Adipocyte (in vitro differentiated cells): Measurements from ENCODE around the gene NFATC1.
A peak's percentile ranks its signal among the peaks of the same experiment; 100 is the strongest.

Source experiments
- DNase-seq: peaks from one replicate; pipeline ENCODE4 v3.0.0-alpha.2; 2015; ENCODE audit warnings: low read depth
- H3K27me3 ChIP-seq: replicated peaks from 2 replicates; pipeline ENCODE4 v1.7.0; 2013; ENCODE audit warnings: mild to moderate bottlenecking, low read length, moderate library complexity; ENCODE audit not compliant: control insufficient read depth, insufficient read depth
- H3K36me3 ChIP-seq: 2 replicates; pipeline ENCODE4 v1.7.0; 2013; ENCODE audit warnings: low read length, mild to moderate bottlenecking, moderate library complexity; ENCODE audit not compliant: control insufficient read depth, insufficient read depth, severe bottlenecking
- H3K4me1 ChIP-seq: 2 replicates; pipeline ENCODE4 v1.7.0; 2013; ENCODE audit warnings: mild to moderate bottlenecking, low read length, moderate library complexity; ENCODE audit not compliant: control insufficient read depth, insufficient read depth
- H3K4me3 ChIP-seq: 2 replicates; pipeline ENCODE4 v1.7.0; 2013; ENCODE audit warnings: mild to moderate bottlenecking, low read length, moderate library complexity
- H3K9ac ChIP-seq: 2 replicates; pipeline ENCODE4 v1.7.0; 2013; ENCODE audit warnings: mild to moderate bottlenecking, low read length, moderate library complexity
- H3K9me3 ChIP-seq: 2 replicates; pipeline ENCODE4 v1.7.0; 2013; ENCODE audit warnings: mild to moderate bottlenecking, low read length, moderate library complexity; ENCODE audit not compliant: control insufficient read depth

NFATC1 gene

DNA sequence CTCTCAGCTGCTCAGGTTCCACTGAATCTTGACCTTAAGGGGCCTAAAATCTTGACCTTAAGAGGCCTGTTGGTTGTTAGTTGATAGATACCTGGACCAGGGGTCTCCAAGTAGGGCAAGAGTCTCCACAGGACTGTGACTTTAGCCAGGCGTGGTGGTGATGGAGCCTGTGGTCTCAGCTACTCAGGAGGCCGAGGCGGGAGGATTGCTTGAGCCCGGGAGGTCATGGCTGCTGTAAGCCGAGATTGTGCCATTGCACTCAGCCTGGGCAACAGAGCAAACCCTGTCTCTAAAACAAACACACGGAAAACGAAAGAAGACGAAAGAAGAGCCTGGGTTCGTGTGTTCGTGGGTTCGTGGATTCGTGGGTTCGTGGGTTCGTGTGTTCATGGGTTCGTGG lies 163.7 kb downstream of the NFATC1 start:
- H3K9me3 ChIP-seq = peaks cover 6% of the 10 kb centered on the region
- no peak overlapping the region for H3K9ac ChIP-seq
- H3K4me1 ChIP-seq = no peaks in the 10 kb centered on the region
- no peaks in the 10 kb centered on the region for H3K36me3 ChIP-seq
- no peak overlapping the region for H3K4me3 ChIP-seq
- peaks cover 33% of the 10 kb centered on the region for H3K27me3 ChIP-seq
- DNase-seq = no peak

DNA sequence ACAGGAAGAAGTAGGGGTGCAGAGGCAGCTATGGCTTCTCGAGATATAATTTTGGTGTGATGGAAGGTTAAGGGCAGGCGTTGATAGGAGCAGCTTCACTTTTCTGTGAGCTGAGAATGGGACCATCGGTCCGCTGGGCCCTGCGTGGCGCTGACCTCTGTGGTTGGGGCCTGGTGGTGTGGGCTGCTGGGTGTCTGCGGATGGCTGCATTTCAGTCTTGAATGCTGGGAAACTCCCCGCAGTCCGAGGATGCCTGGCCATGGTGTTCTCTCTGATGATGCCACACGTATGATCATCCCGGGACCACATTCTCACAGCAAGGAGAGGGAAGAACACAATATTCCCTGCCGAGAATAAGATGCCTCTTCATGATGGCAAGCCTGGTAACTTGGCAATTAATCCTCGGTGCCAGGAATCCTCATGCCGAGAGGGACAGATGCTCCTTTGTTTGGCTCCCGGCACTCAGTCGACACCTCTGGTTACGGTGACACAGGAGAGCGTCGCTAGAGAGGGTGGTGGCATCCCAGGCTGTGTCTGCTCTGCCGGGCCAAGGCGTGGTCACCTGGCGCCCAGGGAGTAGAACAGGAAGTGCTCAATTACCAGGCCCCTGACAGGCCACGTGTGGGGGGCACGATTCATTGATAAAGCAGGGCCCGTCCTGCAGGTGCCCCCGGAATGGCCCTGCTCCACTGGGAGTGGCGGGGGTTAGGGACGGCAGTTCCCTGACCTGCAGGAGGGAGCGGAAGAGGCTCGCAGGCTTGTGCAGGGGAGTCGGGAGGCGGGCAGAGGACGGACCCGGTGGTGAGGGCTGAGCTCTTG lies 164.5 kb downstream of the NFATC1 start:
- DNase-seq = no peak

DNA sequence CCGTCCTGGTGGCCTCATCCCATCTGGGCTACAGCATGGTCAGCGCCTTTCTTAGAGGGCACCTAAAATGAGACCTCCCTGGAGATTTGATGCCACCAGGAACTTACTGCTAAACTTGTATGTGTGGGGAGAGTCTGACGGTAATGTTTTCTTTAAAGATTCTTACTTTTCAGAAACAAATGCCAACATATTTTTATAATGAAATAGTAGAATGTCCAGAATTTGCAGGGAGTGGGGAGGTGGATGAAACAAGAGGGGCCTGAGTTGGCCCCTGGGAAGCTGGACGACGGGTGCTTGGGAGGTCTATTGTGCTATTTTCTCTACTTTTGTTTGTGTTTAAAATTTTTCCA lies 165.1 kb downstream of the NFATC1 start:
- no peaks in the 10 kb centered on the region for H3K36me3 ChIP-seq
- peaks cover 6% of the 10 kb centered on the region for H3K9me3 ChIP-seq
- no peak for DNase-seq
- H3K4me3 ChIP-seq = no peak overlapping the region
- peaks cover 26% of the 10 kb centered on the region for H3K27me3 ChIP-seq
- no peak overlapping the region for H3K9ac ChIP-seq
- no peaks in the 10 kb centered on the region for H3K4me1 ChIP-seq

More for the DNA sequence above, 164.5 kb downstream of the NFATC1 start:
- H3K4me1 ChIP-seq = no peaks in the 10 kb centered on the region
- no peak overlapping the region for H3K4me3 ChIP-seq
- H3K36me3 ChIP-seq = no peaks in the 10 kb centered on the region
- no peak overlapping the region for H3K9ac ChIP-seq
- H3K27me3 ChIP-seq = peaks cover 26% of the 10 kb centered on the region
- H3K9me3 ChIP-seq = peaks cover 6% of the 10 kb centered on the region

DNA sequence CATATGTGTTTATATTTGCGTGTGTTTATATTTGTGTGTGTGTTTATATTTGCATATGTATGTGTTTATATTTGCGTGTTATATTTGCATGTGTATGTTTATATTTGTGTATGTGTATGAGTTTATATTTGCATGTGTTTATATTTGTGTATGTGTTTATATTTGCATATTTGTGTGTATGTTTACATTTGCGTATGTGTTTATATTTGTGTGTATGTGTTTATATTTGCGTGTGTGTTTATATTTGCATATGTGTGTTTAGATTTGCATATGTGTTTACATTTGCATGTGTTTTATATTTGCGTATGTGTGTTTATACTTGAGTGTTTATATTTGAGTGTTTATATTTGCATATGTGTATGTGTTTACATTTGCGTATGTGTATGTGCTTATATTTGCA lies 168.2 kb downstream of the NFATC1 start:
- no peak for DNase-seq
- peaks cover 22% of the 10 kb centered on the region for H3K27me3 ChIP-seq
- H3K4me3 ChIP-seq = no peak overlapping the region

GRCh38 chr18:79564441-79564840 lies 168.7 kb downstream of the NFATC1 start:
- DNase-seq = no peak
- Histone ChIP-seq H3K36me3 (no peaks in the 10 kb centered on the region), H3K9me3 (peaks cover 2% of the 10 kb centered on the region)

More for the DNA sequence above, 168.2 kb downstream of the NFATC1 start:
- Histone ChIP-seq H3K9me3 (peaks cover 6% of the 10 kb centered on the region), H3K9ac (no peak overlapping the region), H3K4me1 (peaks cover 8% of the 10 kb centered on the region), H3K36me3 (no peaks in the 10 kb centered on the region)

DNA sequence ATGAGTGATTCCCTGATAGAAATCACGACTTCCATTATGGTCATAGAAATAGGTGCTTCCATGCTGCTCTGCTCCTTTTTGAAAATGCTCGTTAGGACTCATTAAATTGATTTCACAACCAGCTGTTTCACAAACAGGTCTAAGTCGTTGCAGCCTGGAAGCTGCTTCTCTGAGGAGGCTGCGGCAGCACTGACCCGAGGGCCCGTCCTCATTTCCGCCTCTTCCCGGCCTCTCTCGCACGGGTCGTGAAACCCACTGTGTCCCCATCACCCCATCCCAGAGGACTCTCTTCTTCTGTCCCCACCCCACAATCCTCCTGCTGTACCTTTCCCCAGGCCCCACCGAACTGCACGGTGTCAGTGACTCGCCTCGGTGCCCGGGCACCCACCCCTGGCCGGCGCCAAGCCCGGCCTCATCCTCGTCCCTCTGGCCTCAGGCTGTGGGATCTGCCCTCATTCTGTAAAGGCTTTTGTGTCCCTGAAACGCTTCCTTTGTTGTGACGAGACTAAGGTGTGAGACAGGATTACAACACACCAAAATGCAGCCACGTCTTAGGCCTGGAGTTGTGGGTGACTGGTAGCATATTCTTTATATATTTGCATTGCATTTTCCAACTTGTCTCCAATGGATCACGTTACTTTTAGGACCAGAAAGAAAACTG lies 171.2 kb downstream of the NFATC1 start:
- H3K27me3 ChIP-seq = peaks cover under 1% of the 10 kb centered on the region
- H3K4me1 ChIP-seq = peaks cover 8% of the 10 kb centered on the region
- H3K9me3 ChIP-seq = peaks cover under 1% of the 10 kb centered on the region
- H3K36me3 ChIP-seq = no peaks in the 10 kb centered on the region
- H3K4me3 ChIP-seq = no peak overlapping the region
- H3K9ac ChIP-seq = no peak overlapping the region
- no peak for DNase-seq

More at GRCh38 chr18:79564441-79564840, 168.7 kb downstream of the NFATC1 start:
- Histone ChIP-seq H3K4me3 (no peak overlapping the region), H3K4me1 (peaks cover 8% of the 10 kb centered on the region), H3K9ac (no peak overlapping the region), H3K27me3 (peaks cover 17% of the 10 kb centered on the region)

- no peaks in the 10 kb centered on the region for H3K27me3 ChIP-seq
- H3K4me1 ChIP-seq = peaks cover 8% of the 10 kb centered on the region
- peaks cover 7% of the 10 kb centered on the region for H3K9me3 ChIP-seq
- H3K36me3 ChIP-seq = no peaks in the 10 kb centered on the region
- DNase-seq = peak; percentile 81
- peak overlapping the region; percentile 37 for H3K9ac ChIP-seq
- H3K4me3 ChIP-seq = peak overlapping the region; percentile 32
Observed at GRCh38 chr18:79567481-79568147, 171.9 kb downstream of the NFATC1 start.

GRCh38 chr18:79568543-79569205 lies 172.9 kb downstream of the NFATC1 start:
- peaks cover 18% of the 10 kb centered on the region for H3K9me3 ChIP-seq
- H3K4me3 ChIP-seq = no peak overlapping the region
- DNase-seq = no peak
- H3K27me3 ChIP-seq = no peaks in the 10 kb centered on the region
- H3K9ac ChIP-seq = no peak overlapping the region
- H3K4me1 ChIP-seq = peaks cover 8% of the 10 kb centered on the region
- H3K36me3 ChIP-seq = no peaks in the 10 kb centered on the region

- H3K9me3 ChIP-seq = peaks cover 24% of the 10 kb centered on the region
- DNase-seq = no peak
- peaks cover 8% of the 10 kb centered on the region for H3K4me1 ChIP-seq
- H3K36me3 ChIP-seq = no peaks in the 10 kb centered on the region
- no peak overlapping the region for H3K4me3 ChIP-seq
- no peaks in the 10 kb centered on the region for H3K27me3 ChIP-seq
- H3K9ac ChIP-seq = no peak overlapping the region
Observed at GRCh38 chr18:79569720-79570119, 174.0 kb downstream of the NFATC1 start.

- no peaks in the 10 kb centered on the region for H3K27me3 ChIP-seq
- peaks cover 24% of the 10 kb centered on the region for H3K9me3 ChIP-seq
- DNase-seq = peak; percentile 16
- peaks cover 8% of the 10 kb centered on the region for H3K4me1 ChIP-seq
- H3K36me3 ChIP-seq = no peaks in the 10 kb centered on the region
- no peak overlapping the region for H3K4me3 ChIP-seq
- H3K9ac ChIP-seq = no peak overlapping the region
Observed at GRCh38 chr18:79570266-79571201, 174.8 kb downstream of the NFATC1 start.
